ENCODE results near the gene C1orf198.

C1orf198 gene

GRCh38 chr1:230857077-230857476, 11.2 kb downstream of the C1orf198 start:
- no peaks in the 10 kb centered on the region for H3K4me1 ChIP-seq (ENCODE audit: control extremely low read depth in 1 of 4, control insufficient read depth in 4 of 4, insufficient read depth in 4 of 4, low read length in 3 of 4)
- no peak overlapping the region for H3K4me3 ChIP-seq (ENCODE audit: control insufficient read depth in 1 of 7, extremely low read depth in 1 of 7, insufficient read depth in 4 of 7, low read depth in 2 of 7, low read length in 6 of 7)
- POLR2A ChIA-PET = no interaction called here
- CTCF ChIA-PET = no interaction called here
- no peaks in the 10 kb centered on the region for H3K27me3 ChIP-seq (replicated peaks in 2 of 5; ENCODE audit: control insufficient read depth in 4 of 5, insufficient read depth in 5 of 5, low read length in 4 of 5)
- WGBS (ENCODE audit: insufficient coverage) = 97% methylated on average over 11 of the region's 13 CpGs
- H3K9me3 ChIP-seq (ENCODE audit: control extremely low read depth in 1 of 5, control insufficient read depth in 4 of 5, insufficient read depth in 2 of 5, low read depth in 1 of 5, low read length in 4 of 5) = peaks cover 0 to 8% (median 2%) of the 10 kb centered on the region in 5 experiments
- no peak overlapping the region for H3K27ac ChIP-seq (ENCODE audit: insufficient read depth in 1 of 2, low read depth in 1 of 2, low read length in 2 of 2, poor library complexity in 1 of 2, severe bottlenecking in 2 of 2)
- H3K36me3 ChIP-seq (ENCODE audit: control insufficient read depth in 4 of 4, insufficient read depth in 4 of 4, low read length in 3 of 4) = peaks cover 0 to 7% (median 5%) of the 10 kb centered on the region in 4 experiments
- DNase-seq = no peak

- peaks cover 0 to 8% (median 2%) of the 10 kb centered on the region in 5 experiments for H3K9me3 ChIP-seq (ENCODE audit: control extremely low read depth in 1 of 5, control insufficient read depth in 4 of 5, insufficient read depth in 2 of 5, low read depth in 1 of 5, low read length in 4 of 5)
- peaks cover 0 to 11% (median 6%) of the 10 kb centered on the region in 4 experiments for H3K36me3 ChIP-seq (ENCODE audit: control insufficient read depth in 4 of 4, insufficient read depth in 4 of 4, low read length in 3 of 4)
- ChIA-PET CTCF (no interaction called here), POLR2A (no interaction called here)
- H3K4me1 ChIP-seq (ENCODE audit: control extremely low read depth in 1 of 4, control insufficient read depth in 4 of 4, insufficient read depth in 4 of 4, low read length in 3 of 4) = no peaks in the 10 kb centered on the region
- no peak for DNase-seq
- 100% methylated on average over 2 of the region's 4 CpGs for WGBS (ENCODE audit: insufficient coverage)
- H3K4me3 ChIP-seq (ENCODE audit: control insufficient read depth in 1 of 7, extremely low read depth in 1 of 7, insufficient read depth in 4 of 7, low read depth in 2 of 7, low read length in 6 of 7) = no peak overlapping the region
- no peak overlapping the region for H3K27ac ChIP-seq (ENCODE audit: insufficient read depth in 1 of 2, low read depth in 1 of 2, low read length in 2 of 2, poor library complexity in 1 of 2, severe bottlenecking in 2 of 2)
- no peaks in the 10 kb centered on the region for H3K27me3 ChIP-seq (replicated peaks in 2 of 5; ENCODE audit: control insufficient read depth in 4 of 5, insufficient read depth in 5 of 5, low read length in 4 of 5)
These were observed 12.4 kb downstream of the C1orf198 start for GRCh38 chr1:230855886-230856285.

- no peaks in the 10 kb centered on the region for H3K4me1 ChIP-seq (ENCODE audit: control extremely low read depth in 1 of 4, control insufficient read depth in 4 of 4, insufficient read depth in 4 of 4, low read length in 3 of 4)
- H3K4me3 ChIP-seq (ENCODE audit: control insufficient read depth in 1 of 7, extremely low read depth in 1 of 7, insufficient read depth in 4 of 7, low read depth in 2 of 7, low read length in 6 of 7) = no peak overlapping the region
- no peak for DNase-seq
- peaks cover 0 to 8% (median 2%) of the 10 kb centered on the region in 5 experiments for H3K9me3 ChIP-seq (ENCODE audit: control extremely low read depth in 1 of 5, control insufficient read depth in 4 of 5, insufficient read depth in 2 of 5, low read depth in 1 of 5, low read length in 4 of 5)
- POLR2A ChIA-PET = no interaction called here
- no peak overlapping the region for H3K27ac ChIP-seq (ENCODE audit: insufficient read depth in 1 of 2, low read depth in 1 of 2, low read length in 2 of 2, poor library complexity in 1 of 2, severe bottlenecking in 2 of 2)
- WGBS (ENCODE audit: insufficient coverage) = 97% methylated on average over 6 of the region's 7 CpGs
- peaks cover 0 to 11% (median 6%) of the 10 kb centered on the region in 4 experiments for H3K36me3 ChIP-seq (ENCODE audit: control insufficient read depth in 4 of 4, insufficient read depth in 4 of 4, low read length in 3 of 4)
- CTCF ChIA-PET = no interaction called here
- H3K27me3 ChIP-seq (replicated peaks in 2 of 5; ENCODE audit: control insufficient read depth in 4 of 5, insufficient read depth in 5 of 5, low read length in 4 of 5) = no peaks in the 10 kb centered on the region
These were observed 13.9 kb downstream of the C1orf198 start for GRCh38 chr1:230854423-230854822.

- H3K4me1 ChIP-seq (ENCODE audit: control extremely low read depth in 1 of 4, control insufficient read depth in 4 of 4, insufficient read depth in 4 of 4, low read length in 3 of 4) = no peaks in the 10 kb centered on the region
- CTCF ChIA-PET = no interaction called here
- peaks cover 0 to 11% (median 6%) of the 10 kb centered on the region in 4 experiments for H3K36me3 ChIP-seq (ENCODE audit: control insufficient read depth in 4 of 4, insufficient read depth in 4 of 4, low read length in 3 of 4)
- peaks cover 0 to 8% (median 2%) of the 10 kb centered on the region in 5 experiments for H3K9me3 ChIP-seq (ENCODE audit: control extremely low read depth in 1 of 5, control insufficient read depth in 4 of 5, insufficient read depth in 2 of 5, low read depth in 1 of 5, low read length in 4 of 5)
- H3K4me3 ChIP-seq (ENCODE audit: control insufficient read depth in 1 of 7, extremely low read depth in 1 of 7, insufficient read depth in 4 of 7, low read depth in 2 of 7, low read length in 6 of 7) = no peak overlapping the region
- DNase-seq = no peak
- no peaks in the 10 kb centered on the region for H3K27me3 ChIP-seq (replicated peaks in 2 of 5; ENCODE audit: control insufficient read depth in 4 of 5, insufficient read depth in 5 of 5, low read length in 4 of 5)
- WGBS (ENCODE audit: insufficient coverage) = 96% methylated on average over 3 of the region's 3 CpGs
- H3K27ac ChIP-seq (ENCODE audit: insufficient read depth in 1 of 2, low read depth in 1 of 2, low read length in 2 of 2, poor library complexity in 1 of 2, severe bottlenecking in 2 of 2) = no peak overlapping the region
- POLR2A ChIA-PET = no interaction called here
These were observed 14.6 kb downstream of the C1orf198 start for GRCh38 chr1:230853731-230854130.

- H3K36me3 ChIP-seq (ENCODE audit: control insufficient read depth in 4 of 4, insufficient read depth in 4 of 4, low read length in 3 of 4) = peaks cover 0 to 11% (median 6%) of the 10 kb centered on the region in 4 experiments
- H3K27me3 ChIP-seq (replicated peaks in 2 of 5; ENCODE audit: control insufficient read depth in 4 of 5, insufficient read depth in 5 of 5, low read length in 4 of 5) = no peaks in the 10 kb centered on the region
- POLR2A ChIA-PET = no interaction called here
- no peak overlapping the region for H3K4me3 ChIP-seq (ENCODE audit: control insufficient read depth in 1 of 7, extremely low read depth in 1 of 7, insufficient read depth in 4 of 7, low read depth in 2 of 7, low read length in 6 of 7)
- no peaks in the 10 kb centered on the region for H3K4me1 ChIP-seq (ENCODE audit: control extremely low read depth in 1 of 4, control insufficient read depth in 4 of 4, insufficient read depth in 4 of 4, low read length in 3 of 4)
- H3K27ac ChIP-seq (ENCODE audit: insufficient read depth in 1 of 2, low read depth in 1 of 2, low read length in 2 of 2, poor library complexity in 1 of 2, severe bottlenecking in 2 of 2) = no peak overlapping the region
- CTCF ChIA-PET = no interaction called here
- peaks cover 0 to 8% (median 2%) of the 10 kb centered on the region in 5 experiments for H3K9me3 ChIP-seq (ENCODE audit: control extremely low read depth in 1 of 5, control insufficient read depth in 4 of 5, insufficient read depth in 2 of 5, low read depth in 1 of 5, low read length in 4 of 5)
- DNase-seq = no peak
- WGBS (ENCODE audit: insufficient coverage) = 96% methylated on average over 5 of the region's 8 CpGs
These were observed 15.4 kb downstream of the C1orf198 start for GRCh38 chr1:230852959-230853358.

GRCh38 chr1:230851291-230851691, 17.0 kb downstream of the C1orf198 start:
- no peak overlapping the region for H3K4me3 ChIP-seq (ENCODE audit: control insufficient read depth in 1 of 7, extremely low read depth in 1 of 7, insufficient read depth in 4 of 7, low read depth in 2 of 7, low read length in 6 of 7)
- H3K27me3 ChIP-seq (replicated peaks in 2 of 5; ENCODE audit: control insufficient read depth in 4 of 5, insufficient read depth in 5 of 5, low read length in 4 of 5) = no peaks in the 10 kb centered on the region
- peaks cover 0 to 8% (median 2%) of the 10 kb centered on the region in 5 experiments for H3K9me3 ChIP-seq (ENCODE audit: control extremely low read depth in 1 of 5, control insufficient read depth in 4 of 5, insufficient read depth in 2 of 5, low read depth in 1 of 5, low read length in 4 of 5)
- peaks cover 0 to 11% (median 6%) of the 10 kb centered on the region in 4 experiments for H3K36me3 ChIP-seq (ENCODE audit: control insufficient read depth in 4 of 4, insufficient read depth in 4 of 4, low read length in 3 of 4)
- WGBS (ENCODE audit: insufficient coverage) = 96% methylated on average over 3 of the region's 5 CpGs
- CTCF ChIA-PET = no interaction called here
- no peak for DNase-seq
- POLR2A ChIA-PET = no interaction called here
- no peak overlapping the region for H3K27ac ChIP-seq (ENCODE audit: insufficient read depth in 1 of 2, low read depth in 1 of 2, low read length in 2 of 2, poor library complexity in 1 of 2, severe bottlenecking in 2 of 2)
- H3K4me1 ChIP-seq (ENCODE audit: control extremely low read depth in 1 of 4, control insufficient read depth in 4 of 4, insufficient read depth in 4 of 4, low read length in 3 of 4) = no peaks in the 10 kb centered on the region

- CTCF ChIA-PET = no interaction called here
- H3K36me3 ChIP-seq (ENCODE audit: control insufficient read depth in 4 of 4, insufficient read depth in 4 of 4, low read length in 3 of 4) = peaks cover 0 to 11% (median 6%) of the 10 kb centered on the region in 4 experiments
- WGBS (ENCODE audit: insufficient coverage) = 85% methylated on average over 8 of the region's 8 CpGs
- H3K9me3 ChIP-seq (ENCODE audit: control extremely low read depth in 1 of 5, control insufficient read depth in 4 of 5, insufficient read depth in 2 of 5, low read depth in 1 of 5, low read length in 4 of 5) = peaks cover 0 to 8% (median 2%) of the 10 kb centered on the region in 5 experiments
- no peak overlapping the region for H3K4me3 ChIP-seq (ENCODE audit: control insufficient read depth in 1 of 7, extremely low read depth in 1 of 7, insufficient read depth in 4 of 7, low read depth in 2 of 7, low read length in 6 of 7)
- H3K4me1 ChIP-seq (ENCODE audit: control extremely low read depth in 1 of 4, control insufficient read depth in 4 of 4, insufficient read depth in 4 of 4, low read length in 3 of 4) = no peaks in the 10 kb centered on the region
- POLR2A ChIA-PET = no interaction called here
- H3K27me3 ChIP-seq (replicated peaks in 2 of 5; ENCODE audit: control insufficient read depth in 4 of 5, insufficient read depth in 5 of 5, low read length in 4 of 5) = no peaks in the 10 kb centered on the region
- H3K27ac ChIP-seq (ENCODE audit: insufficient read depth in 1 of 2, low read depth in 1 of 2, low read length in 2 of 2, poor library complexity in 1 of 2, severe bottlenecking in 2 of 2) = no peak overlapping the region
- DNase-seq = no peak
These were observed 17.8 kb downstream of the C1orf198 start for GRCh38 chr1:230850547-230850946.

All from common myeloid progenitor, CD34-positive (primary cell).